ENCODE measurements around the gene NUAK2.

DNA sequence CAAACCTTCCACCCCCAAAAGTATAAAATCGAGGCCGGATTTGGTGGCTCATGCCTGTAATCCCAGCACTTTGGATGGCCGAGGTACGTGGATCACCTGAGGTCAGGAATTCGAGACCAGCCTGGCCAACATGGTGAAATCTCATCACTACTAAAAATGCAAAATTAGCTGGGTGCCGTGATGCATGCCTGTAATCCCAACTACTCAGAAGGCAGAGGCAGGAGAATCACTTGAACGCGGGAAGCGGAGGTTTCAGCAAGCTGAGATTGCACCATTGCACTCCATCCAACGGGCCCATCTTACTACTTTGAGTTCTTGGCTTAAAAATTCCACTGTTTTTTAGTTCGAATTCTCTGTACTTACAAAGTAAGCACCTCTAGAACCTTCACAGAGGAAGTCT is 24.2 kb upstream of the NUAK2 start:
- TF ChIP-seq, protein P1, sequence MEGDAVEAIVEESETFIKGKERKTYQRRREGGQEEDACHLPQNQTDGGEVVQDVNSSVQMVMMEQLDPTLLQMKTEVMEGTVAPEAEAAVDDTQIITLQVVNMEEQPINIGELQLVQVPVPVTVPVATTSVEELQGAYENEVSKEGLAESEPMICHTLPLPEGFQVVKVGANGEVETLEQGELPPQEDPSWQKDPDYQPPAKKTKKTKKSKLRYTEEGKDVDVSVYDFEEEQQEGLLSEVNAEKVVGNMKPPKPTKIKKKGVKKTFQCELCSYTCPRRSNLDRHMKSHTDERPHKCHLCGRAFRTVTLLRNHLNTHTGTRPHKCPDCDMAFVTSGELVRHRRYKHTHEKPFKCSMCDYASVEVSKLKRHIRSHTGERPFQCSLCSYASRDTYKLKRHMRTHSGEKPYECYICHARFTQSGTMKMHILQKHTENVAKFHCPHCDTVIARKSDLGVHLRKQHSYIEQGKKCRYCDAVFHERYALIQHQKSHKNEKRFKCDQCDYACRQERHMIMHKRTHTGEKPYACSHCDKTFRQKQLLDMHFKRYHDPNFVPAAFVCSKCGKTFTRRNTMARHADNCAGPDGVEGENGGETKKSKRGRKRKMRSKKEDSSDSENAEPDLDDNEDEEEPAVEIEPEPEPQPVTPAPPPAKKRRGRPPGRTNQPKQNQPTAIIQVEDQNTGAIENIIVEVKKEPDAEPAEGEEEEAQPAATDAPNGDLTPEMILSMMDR (IDR thresholded peaks at IDR 0.05) = no peak
- TF ChIP-seq POLR2A (IDR thresholded peaks at IDR 0.05) = no peak

Measured in body of pancreas (tissue), 4 donors.